Measurements from ENCODE around the gene ZNF182. TPM values are rescaled to one million over a fixed set of nuclear protein-coding genes. Genes with fewer than 3 reads are reported as not detected.

ZNF182 gene
- total and polyA plus RNA-seq, 2 experiments from 2014 or later, result 1.6 to 2.6 TPM

DNA sequence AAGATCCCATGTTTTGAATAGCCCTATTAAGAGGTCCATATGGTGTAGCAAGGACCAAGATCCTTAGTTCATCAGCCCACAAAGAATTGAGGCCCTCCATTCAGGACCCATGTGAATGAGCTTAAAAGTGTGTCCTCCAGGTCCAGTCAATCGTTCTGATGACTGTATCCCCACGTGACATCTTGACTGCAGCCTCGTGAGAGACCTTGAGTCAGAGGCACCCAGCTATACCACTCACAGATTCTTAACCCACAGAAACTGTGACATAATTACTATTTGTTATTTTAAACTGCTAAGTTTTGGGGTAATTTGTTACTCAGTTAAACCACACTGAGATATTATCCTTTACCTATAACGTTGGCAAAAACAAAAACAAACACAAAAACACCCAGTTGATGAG is 62.4 kb downstream of the ZNF182 start:
- H3K4me3 ChIP-seq, result no peak overlapping the region
- H3F3A ChIP-seq (ENCODE audit: insufficient read depth), result no peaks in the 10 kb centered on the region
- H3K9me3 ChIP-seq (ENCODE audit: low read depth), result no peaks in the 10 kb centered on the region
- H3K36me3 ChIP-seq (ENCODE audit: low read depth), result no peaks in the 10 kb centered on the region
- H3K79me2 ChIP-seq (ENCODE audit: insufficient read depth), result no peaks in the 10 kb centered on the region
- TF ChIP-seq EZH2phosphoT487 (IDR thresholded peaks at IDR 0.05; ENCODE audit: insufficient read depth, low read depth), result no peak
- TF ChIP-seq EZH2 (IDR thresholded peaks at IDR 0.05; ENCODE audit: insufficient read depth, poor library complexity, severe bottlenecking), result no peak
- in situ Hi-C loops (cut with MboI), result no loop called here
- H3K27me3 ChIP-seq (replicated peaks; ENCODE audit: insufficient read depth), result no peaks in the 10 kb centered on the region
- H4K20me1 ChIP-seq (ENCODE audit: insufficient read depth), result no peaks in the 10 kb centered on the region
- no peaks in the 10 kb centered on the region for H3K4me1 ChIP-seq (ENCODE audit: insufficient read depth)
- 46 to 50% methylated on average over 4 of the region's 4 CpGs for WGBS, 2 experiments (ENCODE audit: low coverage in 1 of 2, low lambda C conversion rate in 2 of 2, missing lambda C conversion rate in 2 of 2)
- H3K9me2 ChIP-seq (ENCODE audit: insufficient read depth), result no peaks in the 10 kb centered on the region
- no peak overlapping the region for H3K4me2 ChIP-seq (ENCODE audit: unreplicated experiment)
- no peak overlapping the region for H3K9ac ChIP-seq
- H2AFZ ChIP-seq, result no peak overlapping the region
- DNase-seq, result no peak
- H3K27ac ChIP-seq, result no peak overlapping the region

DNA sequence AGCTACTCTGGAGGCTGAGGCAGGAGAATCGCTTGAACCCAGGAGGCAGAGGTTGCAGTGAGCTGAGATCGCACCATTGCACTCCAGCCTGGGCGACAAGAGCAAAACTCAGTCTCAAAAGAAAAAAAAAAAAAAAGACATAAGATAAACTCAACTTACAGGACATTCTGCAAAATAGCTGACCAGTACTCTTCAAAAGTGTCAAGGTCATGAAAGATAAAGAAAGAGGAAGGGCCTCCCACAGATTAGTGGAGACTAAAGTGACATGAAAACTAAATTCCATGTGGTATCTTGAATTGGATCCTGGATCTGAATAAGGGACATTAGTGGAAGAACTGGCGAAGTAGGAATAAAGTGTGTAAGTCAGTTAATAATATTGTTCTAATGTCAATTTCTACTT is 63.3 kb downstream of the ZNF182 start:
- Histone ChIP-seq H3K36me3 (ENCODE audit: low read depth) (no peaks in the 10 kb centered on the region), H3K4me3 (no peak overlapping the region), H3K27me3 (replicated peaks; ENCODE audit: insufficient read depth) (no peaks in the 10 kb centered on the region), H3K79me2 (ENCODE audit: insufficient read depth) (no peaks in the 10 kb centered on the region), H3F3A (ENCODE audit: insufficient read depth) (no peaks in the 10 kb centered on the region), H3K4me1 (ENCODE audit: insufficient read depth) (no peaks in the 10 kb centered on the region), H2AFZ (no peak overlapping the region), H3K4me2 (ENCODE audit: unreplicated experiment) (no peak overlapping the region), H3K9me3 (ENCODE audit: low read depth) (no peaks in the 10 kb centered on the region), H3K9me2 (ENCODE audit: insufficient read depth) (no peaks in the 10 kb centered on the region), H3K9ac (no peak overlapping the region), H4K20me1 (ENCODE audit: insufficient read depth) (no peaks in the 10 kb centered on the region), H3K27ac (no peak overlapping the region)
- in situ Hi-C loops (cut with MboI), result no loop called here
- 67 to 74% methylated on average over 4 of the region's 4 CpGs for WGBS, 2 experiments (ENCODE audit: low coverage in 1 of 2, low lambda C conversion rate in 2 of 2, missing lambda C conversion rate in 2 of 2)
- no peak for TF ChIP-seq EZH2phosphoT487 (IDR thresholded peaks at IDR 0.05; ENCODE audit: insufficient read depth, low read depth)
- TF ChIP-seq EZH2 (IDR thresholded peaks at IDR 0.05; ENCODE audit: insufficient read depth, poor library complexity, severe bottlenecking), result no peak
- no peak for DNase-seq

DNA sequence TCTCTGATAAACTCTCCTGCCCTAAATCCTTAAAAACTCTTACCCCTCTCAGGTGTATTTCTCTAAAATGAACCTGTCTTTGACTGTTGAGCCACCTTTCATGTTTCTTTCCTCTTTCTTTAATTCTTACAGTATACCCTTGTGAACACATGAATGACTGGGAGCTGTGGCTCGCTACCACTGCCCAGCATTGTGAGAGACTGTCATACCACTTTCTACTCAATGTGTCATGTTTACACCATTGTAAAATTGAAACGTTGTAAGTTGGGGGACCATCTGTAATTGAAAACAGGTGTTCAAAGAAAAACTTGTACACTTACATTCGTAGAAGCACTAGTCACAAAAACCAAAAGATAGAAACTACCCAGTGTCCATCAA is 66.9 kb downstream of the ZNF182 start:
- Histone ChIP-seq H3K27ac (no peak overlapping the region), H3K27me3 (replicated peaks; ENCODE audit: insufficient read depth) (no peaks in the 10 kb centered on the region), H3K9me3 (ENCODE audit: low read depth) (no peaks in the 10 kb centered on the region), H4K20me1 (ENCODE audit: insufficient read depth) (no peaks in the 10 kb centered on the region), H3K79me2 (ENCODE audit: insufficient read depth) (no peaks in the 10 kb centered on the region), H2AFZ (no peak overlapping the region), H3K4me3 (no peak overlapping the region), H3F3A (ENCODE audit: insufficient read depth) (no peaks in the 10 kb centered on the region), H3K36me3 (ENCODE audit: low read depth) (no peaks in the 10 kb centered on the region), H3K4me1 (ENCODE audit: insufficient read depth) (no peaks in the 10 kb centered on the region), H3K9ac (no peak overlapping the region), H3K9me2 (ENCODE audit: insufficient read depth) (no peaks in the 10 kb centered on the region), H3K4me2 (ENCODE audit: unreplicated experiment) (no peak overlapping the region)
- no peak for DNase-seq
- in situ Hi-C loops (cut with MboI), result no loop called here
- WGBS, 2 experiments (ENCODE audit: low coverage in 1 of 2, low lambda C conversion rate in 2 of 2, missing lambda C conversion rate in 2 of 2), result 25 to 29% methylated on average over 3 of the region's 3 CpGs
- TF ChIP-seq EZH2phosphoT487 (IDR thresholded peaks at IDR 0.05; ENCODE audit: insufficient read depth, low read depth), result no peak
- no peak for TF ChIP-seq EZH2 (IDR thresholded peaks at IDR 0.05; ENCODE audit: insufficient read depth, poor library complexity, severe bottlenecking)

DNA sequence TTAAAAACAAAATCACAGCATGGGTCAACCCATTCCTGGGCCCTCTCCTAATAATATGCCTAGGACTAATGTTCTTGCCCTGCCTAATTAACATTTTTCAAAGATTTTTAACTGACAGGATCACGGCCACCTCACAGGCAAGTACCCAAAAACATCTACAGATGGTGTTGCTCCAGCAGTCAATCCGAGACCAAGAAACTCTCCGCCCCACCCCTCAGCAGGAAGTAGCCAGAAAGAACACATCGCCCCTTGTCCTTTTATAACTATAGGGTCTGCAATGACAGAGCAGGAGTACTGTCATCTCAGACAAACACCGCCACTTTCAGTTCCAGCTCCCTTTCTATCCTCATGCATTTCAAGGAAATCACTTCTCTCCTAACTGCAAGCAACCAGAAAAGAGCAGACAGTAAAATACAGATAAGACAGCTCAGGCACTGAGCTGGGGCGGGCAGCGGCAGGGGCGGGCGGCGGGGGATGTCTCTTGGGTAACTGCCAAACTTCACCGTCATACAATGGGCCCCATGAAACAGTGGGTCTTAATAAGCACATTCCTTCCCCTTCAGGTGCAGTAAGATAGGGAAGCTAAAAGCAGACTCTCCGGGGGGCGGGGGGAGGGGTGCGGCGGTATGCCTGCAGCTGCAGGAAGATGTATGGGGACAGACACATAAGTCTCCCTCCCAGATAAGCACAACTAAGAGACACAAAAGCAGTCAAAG is 67.4 kb downstream of the ZNF182 start:
- H3K4me2 ChIP-seq (ENCODE audit: unreplicated experiment), result no peak overlapping the region
- H3K27ac ChIP-seq, result no peak overlapping the region
- in situ Hi-C loops (cut with MboI), result no loop called here

More for the DNA sequence above, 67.4 kb downstream of the ZNF182 start:
- H2AFZ ChIP-seq, result no peak overlapping the region
- TF ChIP-seq EZH2phosphoT487 (IDR thresholded peaks at IDR 0.05; ENCODE audit: insufficient read depth, low read depth), result no peak
- TF ChIP-seq EZH2 (IDR thresholded peaks at IDR 0.05; ENCODE audit: insufficient read depth, poor library complexity, severe bottlenecking), result no peak
- no peaks in the 10 kb centered on the region for H3K36me3 ChIP-seq (ENCODE audit: low read depth)
- no peak overlapping the region for H3K4me3 ChIP-seq
- no peaks in the 10 kb centered on the region for H3K4me1 ChIP-seq (ENCODE audit: insufficient read depth)
- no peaks in the 10 kb centered on the region for H3K9me3 ChIP-seq (ENCODE audit: low read depth)
- H3F3A ChIP-seq (ENCODE audit: insufficient read depth), result no peaks in the 10 kb centered on the region
- 70 to 86% methylated on average over 8 to 15 of the region's 15 CpGs for WGBS, 2 experiments (ENCODE audit: low coverage in 1 of 2, low lambda C conversion rate in 2 of 2, missing lambda C conversion rate in 2 of 2)
- no peaks in the 10 kb centered on the region for H4K20me1 ChIP-seq (ENCODE audit: insufficient read depth)
- no peaks in the 10 kb centered on the region for H3K79me2 ChIP-seq (ENCODE audit: insufficient read depth)
- no peaks in the 10 kb centered on the region for H3K9me2 ChIP-seq (ENCODE audit: insufficient read depth)
- DNase-seq, result no peak
- no peaks in the 10 kb centered on the region for H3K27me3 ChIP-seq (replicated peaks; ENCODE audit: insufficient read depth)
- no peak overlapping the region for H3K9ac ChIP-seq
